ENCODE measurements around the gene CASK. TPM values are rescaled to one million over a fixed set of nuclear protein-coding genes. Genes with fewer than 3 reads are reported as not detected.
A peak's percentile ranks its signal among the peaks of the same experiment; 100 is the strongest.

The CASK gene
- total and polyA plus RNA-seq, 9 of the 15 experiments (the other 6 are each of a cell fraction or from before 2014, with no cell fraction given) = 1.3 to 7.4 (median 5.2) TPM

DNA sequence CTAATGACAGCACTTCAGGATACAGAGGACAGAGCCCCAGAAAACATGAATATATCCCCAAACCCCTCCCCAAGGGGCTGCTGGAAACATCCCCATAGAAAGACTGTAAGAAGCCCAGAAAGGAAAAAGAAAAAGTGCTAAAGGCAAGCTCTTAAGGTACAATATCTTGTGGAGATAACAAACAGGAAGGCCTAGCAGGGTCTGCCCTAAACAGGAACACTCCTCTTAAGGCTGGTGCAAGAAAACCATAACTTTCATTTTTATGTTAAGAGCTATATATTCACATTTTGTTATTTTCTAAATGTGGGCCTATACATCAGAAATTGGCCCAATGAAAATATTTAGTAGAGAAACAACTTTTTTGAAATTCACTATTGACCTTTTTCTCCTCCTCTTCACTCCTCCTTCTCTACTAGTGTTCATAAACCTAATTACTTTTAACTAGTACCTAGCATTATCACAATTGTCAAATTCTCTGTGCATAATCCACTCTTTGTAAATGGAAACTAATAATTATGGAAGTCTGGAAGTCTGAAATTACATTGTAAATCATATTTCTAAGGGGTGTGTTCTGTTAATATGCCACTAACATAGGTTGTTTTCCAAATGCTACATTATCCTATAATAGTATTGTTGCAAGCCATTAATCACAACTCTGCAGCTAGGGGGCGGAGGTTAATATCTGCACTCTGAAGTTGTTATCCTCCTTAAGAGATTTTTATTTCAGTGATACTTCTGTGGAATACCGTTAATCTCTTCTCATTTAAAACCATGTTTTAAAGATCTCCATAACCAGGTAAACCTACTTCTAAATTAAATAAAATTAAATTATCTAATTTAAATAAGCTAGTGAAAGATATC lies 59.8 kb downstream of the CASK start:
- no peak overlapping the region for H3K27ac ChIP-seq (ENCODE audit: extremely low read depth, low read depth, low read length)
- BruUV-seq (replicated peaks) = no TSS peak
- no peak for ATAC-seq
- no peak overlapping the region for H3K4me2 ChIP-seq (ENCODE audit: insufficient read depth, low read length)
- H3K27me3 ChIP-seq (ENCODE audit: control insufficient read depth in 2 of 2, insufficient read depth in 2 of 2, low read length in 2 of 2) = no peaks in the 10 kb centered on the region
- in situ Hi-C loops (cut with MboI) (no loop called here), intact Hi-C loops (cut with micrococcal nuclease) (no loop called here)
- no peak overlapping the region for H3K4me3 ChIP-seq
- no peaks in the 10 kb centered on the region for H3K9me1 ChIP-seq (ENCODE audit: control insufficient read depth, insufficient read depth, low read length)
- WGBS (ENCODE audit: insufficient coverage, low coverage, missing lambda C conversion rate) = 6% methylated on average over 2 of the region's 2 CpGs
- no peak overlapping the region for H2AFZ ChIP-seq (ENCODE audit: low read depth, low read length)
- TF ChIP-seq RNF2 (IDR thresholded peaks at IDR 0.05) (no peak), NFATC3 (IDR thresholded peaks at IDR 0.05) (no peak), PHB (CRISPR knock-in tag; IDR thresholded peaks at IDR 0.05) (no peak)
- TF ChIP-seq, protein P1, sequence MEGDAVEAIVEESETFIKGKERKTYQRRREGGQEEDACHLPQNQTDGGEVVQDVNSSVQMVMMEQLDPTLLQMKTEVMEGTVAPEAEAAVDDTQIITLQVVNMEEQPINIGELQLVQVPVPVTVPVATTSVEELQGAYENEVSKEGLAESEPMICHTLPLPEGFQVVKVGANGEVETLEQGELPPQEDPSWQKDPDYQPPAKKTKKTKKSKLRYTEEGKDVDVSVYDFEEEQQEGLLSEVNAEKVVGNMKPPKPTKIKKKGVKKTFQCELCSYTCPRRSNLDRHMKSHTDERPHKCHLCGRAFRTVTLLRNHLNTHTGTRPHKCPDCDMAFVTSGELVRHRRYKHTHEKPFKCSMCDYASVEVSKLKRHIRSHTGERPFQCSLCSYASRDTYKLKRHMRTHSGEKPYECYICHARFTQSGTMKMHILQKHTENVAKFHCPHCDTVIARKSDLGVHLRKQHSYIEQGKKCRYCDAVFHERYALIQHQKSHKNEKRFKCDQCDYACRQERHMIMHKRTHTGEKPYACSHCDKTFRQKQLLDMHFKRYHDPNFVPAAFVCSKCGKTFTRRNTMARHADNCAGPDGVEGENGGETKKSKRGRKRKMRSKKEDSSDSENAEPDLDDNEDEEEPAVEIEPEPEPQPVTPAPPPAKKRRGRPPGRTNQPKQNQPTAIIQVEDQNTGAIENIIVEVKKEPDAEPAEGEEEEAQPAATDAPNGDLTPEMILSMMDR (IDR thresholded peaks at IDR 0.05 in 2 of 3, conservative IDR thresholded peaks at IDR 0.05 in 1 of 3; ENCODE audit: insufficient read depth in 2 of 3, low read depth in 1 of 3, low read length in 3 of 3) = peak in 1 of 3 experiments; percentile 36; a peak in 2 of 6 replicates
- H3K79me2 ChIP-seq (ENCODE audit: control insufficient read depth, insufficient read depth, low read length) = no peaks in the 10 kb centered on the region
- ChIA-PET POLR2A (no interaction called here), CTCF (ENCODE audit: low intra/inter-chr PET ratio) (no interaction called here)
- H3K9me3 ChIP-seq (replicated peaks; ENCODE audit: control insufficient read depth, insufficient read depth, low read depth, low read length) = no peaks in the 10 kb centered on the region
- H4K20me1 ChIP-seq (replicated peaks; ENCODE audit: control insufficient read depth, insufficient read depth, low read length) = no peaks in the 10 kb centered on the region
- H3K36me3 ChIP-seq (ENCODE audit: control insufficient read depth, insufficient read depth, low read length) = no peaks in the 10 kb centered on the region
- no peak overlapping the region for H3K9ac ChIP-seq (ENCODE audit: insufficient read depth in 1 of 2, low read depth in 2 of 2, low read length in 2 of 2)
- no peak for FAIRE-seq
- no peak for DNase-seq (ENCODE audit: extremely low read depth in 1 of 4, low spot score in 3 of 4)
- no peaks in the 10 kb centered on the region for H3K4me1 ChIP-seq (replicated peaks in 1 of 2; ENCODE audit: control insufficient read depth in 2 of 2, insufficient read depth in 2 of 2, low read length in 2 of 2)
